GM23248 (cell line): Measurements from ENCODE around the gene OPRPN. TPM values are rescaled to one million over a fixed set of nuclear protein-coding genes. Genes with fewer than 3 reads are reported as not detected.

Experiments used
- DNase-seq: peaks from one replicate; pipeline ENCODE4 v3.0.0-alpha.2; 2015
- H2AFZ ChIP-seq: fragments of 200-600 bp; sonication (generic); 2 replicates; pipeline ENCODE4 v1.6.1; 2016; ENCODE audit warnings: antibody characterized with exemption
- H3F3A ChIP-seq: fragments of 200-600 bp; sonication (generic); 2 replicates; pipeline ENCODE4 v1.6.1; 2016; ENCODE audit warnings: mild to moderate bottlenecking, antibody characterized with exemption, mixed run types; ENCODE audit not compliant: insufficient read depth
- H3K27ac ChIP-seq: fragments of 200-600 bp; sonication (generic); 2 replicates; pipeline ENCODE4 v1.5.1; 2016; ENCODE audit warnings: mild to moderate bottlenecking
- H3K27me3 ChIP-seq: fragments of 200-600 bp; sonication (generic); replicated peaks from 2 replicates; pipeline ENCODE4 v1.6.1; 2016; ENCODE audit warnings: mild to moderate bottlenecking; ENCODE audit not compliant: insufficient read depth
- H3K36me3 ChIP-seq: fragments of 200-600 bp; sonication (generic); 2 replicates; pipeline ENCODE4 v1.6.1; 2016; ENCODE audit warnings: low read depth, mild to moderate bottlenecking
- H3K4me1 ChIP-seq: fragments of 200-600 bp; sonication (generic); 2 replicates; pipeline ENCODE4 v1.6.1; 2016; ENCODE audit warnings: mild to moderate bottlenecking; ENCODE audit not compliant: insufficient read depth
- H3K4me2 ChIP-seq: fragments of 200-600 bp; sonication (generic); one replicate; pipeline ENCODE4 v1.6.1; 2016; ENCODE audit warnings: mild to moderate bottlenecking; ENCODE audit not compliant: unreplicated experiment
- H3K4me3 ChIP-seq: fragments of 200-600 bp; sonication (generic); 2 replicates; pipeline ENCODE4 v1.5.1; 2016; ENCODE audit warnings: mild to moderate bottlenecking
- H3K79me2 ChIP-seq: fragments of 200-600 bp; sonication (generic); 2 replicates; pipeline ENCODE4 v1.6.1; 2016; ENCODE audit warnings: mild to moderate bottlenecking; ENCODE audit not compliant: insufficient read depth
- H3K9ac ChIP-seq: fragments of 200-600 bp; sonication (generic); 2 replicates; pipeline ENCODE4 v1.6.1; 2016; ENCODE audit warnings: mild to moderate bottlenecking
- H3K9me2 ChIP-seq: fragments of 200-600 bp; sonication (generic); 2 replicates; pipeline ENCODE4 v1.6.1; 2016; ENCODE audit warnings: mixed run types, mild to moderate bottlenecking, moderate library complexity; ENCODE audit not compliant: insufficient read depth
- H3K9me3 ChIP-seq: fragments of 200-600 bp; sonication (generic); one replicate; pipeline ENCODE4 v1.6.1; 2017; ENCODE audit warnings: low read depth
- H4K20me1 ChIP-seq: fragments of 200-600 bp; sonication (generic); 2 replicates; pipeline ENCODE4 v1.6.0; 2016; ENCODE audit not compliant: insufficient read depth
- EZH2 ChIP-seq: fragments of 200-600 bp; sonication (generic); IDR thresholded peaks from 2 replicates; pipeline ENCODE4 v1.6.1; 2018; ENCODE audit warnings: antibody characterized with exemption, mild to moderate bottlenecking; ENCODE audit not compliant: insufficient read depth, poor library complexity, severe bottlenecking
- EZH2phosphoT487 ChIP-seq: fragments of 200-600 bp; sonication (generic); IDR thresholded peaks from 2 replicates; pipeline ENCODE4 v1.6.1; 2018; ENCODE audit warnings: antibody characterized with exemption, moderate library complexity, mild to moderate bottlenecking, low read depth; ENCODE audit not compliant: insufficient read depth
- WGBS, 2 experiments: methylation state at CpG; one replicate each; pipeline ENCODE4 v1.1.6; 2015 to 2017; ENCODE audit warnings: low lambda C conversion rate in 2 of 2, low coverage in 1 of 2; ENCODE audit errors: missing lambda C conversion rate in 2 of 2; 5-methylcytosine and 5-hydroxymethylcytosine counted together
- in situ Hi-C: fragments of 300-500 bp; cut with MboI; formaldehyde crosslinking; loops from 2 replicates; pipeline ENCODE4 v1.15.0; 2020
- polyA plus RNA-seq: library from polyadenylated mRNA; unstranded; fragments of >200 nt; fragmentation: Nextera tagmentation; extraction: Ambion mirVana; gene quantifications from 2 replicates; pipeline ENCODE4 v1.2.1, GENCODE V29; 2016
- total RNA-seq: library from RNA; depleted of rRNA; stranded (reverse); fragments of >200 nt; shearing (Covaris generic); gene quantifications from 2 replicates; pipeline ENCODE4 v1.2.3, GENCODE V29; 2014

Gene OPRPN
- total and polyA plus RNA-seq, 2 experiments from 2014 or later = not detected

- no peaks in the 10 kb centered on the region for H4K20me1 ChIP-seq
- no peaks in the 10 kb centered on the region for H3K79me2 ChIP-seq
- H3K9me3 ChIP-seq = no peaks in the 10 kb centered on the region
- no peaks in the 10 kb centered on the region for H3K9me2 ChIP-seq
- H3F3A ChIP-seq = no peaks in the 10 kb centered on the region
- H3K27me3 ChIP-seq = no peaks in the 10 kb centered on the region
- H3K27ac ChIP-seq = no peak overlapping the region
- DNase-seq = no peak
- no peaks in the 10 kb centered on the region for H3K4me1 ChIP-seq
- in situ Hi-C loops = no loop called here
- H3K4me3 ChIP-seq = no peak overlapping the region
- H2AFZ ChIP-seq = no peak overlapping the region
- TF ChIP-seq EZH2phosphoT487 (no peak), EZH2 (no peak)
- H3K36me3 ChIP-seq = no peaks in the 10 kb centered on the region
- WGBS, 2 experiments = 17 to 23% methylated on average over 1 of the region's 1 CpG
- no peak overlapping the region for H3K4me2 ChIP-seq
- H3K9ac ChIP-seq = no peak overlapping the region
These were observed 5.0 kb downstream of the OPRPN start for GRCh38 chr4:70402762-70403161.

DNA sequence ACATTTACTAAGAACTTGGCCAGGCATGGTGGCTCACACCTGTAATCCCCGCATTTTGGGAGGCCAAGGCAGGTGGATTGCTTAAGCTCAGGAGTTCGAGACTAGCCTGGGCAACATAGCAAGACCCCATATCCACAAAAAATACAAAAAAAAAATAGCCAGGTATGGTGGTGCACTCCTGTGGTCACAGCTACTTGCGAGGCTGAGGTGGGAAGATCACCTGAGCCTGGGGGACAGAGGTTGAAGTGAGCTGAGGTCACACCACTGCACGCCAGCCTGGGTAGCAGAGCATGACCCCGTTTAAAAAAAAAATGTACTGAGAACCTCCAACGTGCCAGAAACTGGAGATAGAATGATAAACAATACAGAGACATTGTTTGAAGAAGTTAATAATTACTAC lies 8.0 kb downstream of the OPRPN start:
- Histone ChIP-seq H3K79me2 (no peaks in the 10 kb centered on the region), H4K20me1 (no peaks in the 10 kb centered on the region), H3K4me1 (no peaks in the 10 kb centered on the region), H3F3A (no peaks in the 10 kb centered on the region), H3K4me3 (no peak overlapping the region), H3K9me3 (no peaks in the 10 kb centered on the region), H3K9me2 (no peaks in the 10 kb centered on the region), H2AFZ (no peak overlapping the region), H3K27me3 (no peaks in the 10 kb centered on the region), H3K36me3 (no peaks in the 10 kb centered on the region), H3K27ac (no peak overlapping the region), H3K9ac (no peak overlapping the region), H3K4me2 (no peak overlapping the region)
- DNase-seq = no peak
- TF ChIP-seq EZH2phosphoT487 (no peak), EZH2 (no peak)
- WGBS, 2 experiments = 9 to 12% methylated on average over 6 of the region's 6 CpGs
- in situ Hi-C loops = no loop called here

DNA sequence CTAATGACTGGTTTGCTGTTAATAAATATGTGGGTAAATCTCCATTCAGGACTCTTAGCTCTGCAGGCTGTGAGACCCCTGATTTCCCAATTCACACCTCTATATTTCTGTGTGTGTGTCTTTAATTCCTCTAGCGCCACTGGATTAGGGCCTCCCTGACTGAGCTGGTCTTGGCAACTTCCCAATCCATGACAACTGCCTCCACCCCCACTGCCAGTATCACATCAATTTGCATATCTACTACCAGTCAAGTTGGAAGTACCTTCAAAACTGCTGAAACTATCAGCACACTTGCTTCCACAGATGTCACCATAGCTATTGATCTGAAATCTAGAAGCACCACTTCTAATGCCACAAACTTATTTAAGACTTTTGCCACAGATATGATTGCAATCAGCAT lies 27.6 kb downstream of the OPRPN start:
- WGBS, 2 experiments = 27 to 30% methylated on average over 1 of the region's 1 CpG
- Histone ChIP-seq H3F3A (no peaks in the 10 kb centered on the region), H3K9me3 (no peaks in the 10 kb centered on the region), H4K20me1 (no peaks in the 10 kb centered on the region), H3K4me1 (no peaks in the 10 kb centered on the region), H3K79me2 (no peaks in the 10 kb centered on the region), H3K9me2 (no peaks in the 10 kb centered on the region), H3K4me3 (no peak overlapping the region), H2AFZ (no peak overlapping the region), H3K9ac (no peak overlapping the region), H3K4me2 (no peak overlapping the region), H3K36me3 (no peaks in the 10 kb centered on the region), H3K27ac (no peak overlapping the region), H3K27me3 (no peaks in the 10 kb centered on the region)
- no peak for DNase-seq
- TF ChIP-seq EZH2phosphoT487 (no peak), EZH2 (no peak)
- in situ Hi-C loops = no loop called here

DNA sequence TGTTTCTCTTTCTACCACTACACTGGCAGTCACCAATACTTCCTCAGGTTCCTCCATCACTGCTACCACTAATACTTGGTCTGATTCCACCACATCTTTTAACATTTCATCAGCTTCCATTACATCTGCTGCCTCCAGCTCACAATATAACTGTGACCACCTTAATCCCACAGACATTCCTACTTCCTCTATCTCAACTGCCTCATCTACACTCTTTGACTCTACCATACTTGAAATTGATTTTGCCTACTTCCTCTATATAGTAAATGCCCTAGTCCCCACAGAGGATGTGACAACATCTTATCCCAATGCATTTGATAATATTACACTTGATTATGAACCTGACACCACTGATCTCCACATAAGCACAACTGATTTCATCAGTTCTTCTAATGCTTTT lies 29.0 kb downstream of the OPRPN start:
- no peaks in the 10 kb centered on the region for H3K9me3 ChIP-seq
- H3K9me2 ChIP-seq = no peaks in the 10 kb centered on the region
- no peak overlapping the region for H3K4me2 ChIP-seq
- H3K9ac ChIP-seq = no peak overlapping the region
- no peak for DNase-seq
- no peaks in the 10 kb centered on the region for H3K79me2 ChIP-seq
- TF ChIP-seq EZH2phosphoT487 = no peak
- TF ChIP-seq EZH2 = no peak
- no peak overlapping the region for H2AFZ ChIP-seq
- H3K27me3 ChIP-seq = no peaks in the 10 kb centered on the region
- H3K27ac ChIP-seq = no peak overlapping the region
- no peaks in the 10 kb centered on the region for H3K4me1 ChIP-seq
- in situ Hi-C loops = no loop called here
- H3K4me3 ChIP-seq = no peak overlapping the region
- no peaks in the 10 kb centered on the region for H4K20me1 ChIP-seq
- H3K36me3 ChIP-seq = no peaks in the 10 kb centered on the region
- H3F3A ChIP-seq = no peaks in the 10 kb centered on the region

DNA sequence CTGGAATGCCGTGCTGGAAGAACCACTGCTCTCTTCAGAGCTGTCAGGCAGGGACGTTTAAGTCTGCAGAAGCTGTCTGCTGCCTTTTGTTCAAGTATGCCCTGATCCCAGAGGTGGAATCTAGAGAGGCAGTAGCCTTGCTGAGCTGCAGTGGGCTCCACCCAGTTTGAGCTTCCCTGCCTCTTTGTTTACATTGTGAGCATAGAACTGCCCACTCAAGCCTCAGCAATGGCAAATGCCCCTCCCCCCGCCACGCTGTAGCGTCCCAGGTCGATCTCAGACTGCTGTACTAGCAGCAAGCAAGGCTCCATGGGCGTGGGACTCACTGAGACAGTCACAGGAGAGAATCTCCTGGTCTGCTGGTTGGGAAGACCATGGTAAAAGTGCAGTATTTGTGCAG lies 39.5 kb downstream of the OPRPN start:
- Histone ChIP-seq H3K9me3 (no peaks in the 10 kb centered on the region), H3K79me2 (no peaks in the 10 kb centered on the region), H2AFZ (no peak overlapping the region), H3K4me3 (no peak overlapping the region), H3K27ac (no peak overlapping the region), H3K36me3 (no peaks in the 10 kb centered on the region), H3K27me3 (no peaks in the 10 kb centered on the region), H3K9ac (no peak overlapping the region), H3F3A (no peaks in the 10 kb centered on the region), H3K4me2 (no peak overlapping the region), H3K4me1 (no peaks in the 10 kb centered on the region), H4K20me1 (no peaks in the 10 kb centered on the region), H3K9me2 (no peaks in the 10 kb centered on the region)
- DNase-seq = no peak
- in situ Hi-C loops = no loop called here
- TF ChIP-seq EZH2phosphoT487 (no peak), EZH2 (no peak)
- 15 to 21% methylated on average over 7 of the region's 7 CpGs for WGBS, 2 experiments
